HG03159 (cell line): ENCODE data around the gene SHOX.
"Not testable (repeated sequence)": the region's sequence is repeated elsewhere in the genome, so short reads cannot be mapped to it uniquely, and the experiment has no call there.

Source experiments
- ATAC-seq: cut with Tn5 transposase; IDR thresholded peaks from one replicate; pipeline ENCODE4 v1.9.1; 2021; ENCODE audit warnings: mild to moderate bottlenecking, moderate library complexity; ENCODE audit not compliant: unreplicated experiment

The SHOX gene

DNA sequence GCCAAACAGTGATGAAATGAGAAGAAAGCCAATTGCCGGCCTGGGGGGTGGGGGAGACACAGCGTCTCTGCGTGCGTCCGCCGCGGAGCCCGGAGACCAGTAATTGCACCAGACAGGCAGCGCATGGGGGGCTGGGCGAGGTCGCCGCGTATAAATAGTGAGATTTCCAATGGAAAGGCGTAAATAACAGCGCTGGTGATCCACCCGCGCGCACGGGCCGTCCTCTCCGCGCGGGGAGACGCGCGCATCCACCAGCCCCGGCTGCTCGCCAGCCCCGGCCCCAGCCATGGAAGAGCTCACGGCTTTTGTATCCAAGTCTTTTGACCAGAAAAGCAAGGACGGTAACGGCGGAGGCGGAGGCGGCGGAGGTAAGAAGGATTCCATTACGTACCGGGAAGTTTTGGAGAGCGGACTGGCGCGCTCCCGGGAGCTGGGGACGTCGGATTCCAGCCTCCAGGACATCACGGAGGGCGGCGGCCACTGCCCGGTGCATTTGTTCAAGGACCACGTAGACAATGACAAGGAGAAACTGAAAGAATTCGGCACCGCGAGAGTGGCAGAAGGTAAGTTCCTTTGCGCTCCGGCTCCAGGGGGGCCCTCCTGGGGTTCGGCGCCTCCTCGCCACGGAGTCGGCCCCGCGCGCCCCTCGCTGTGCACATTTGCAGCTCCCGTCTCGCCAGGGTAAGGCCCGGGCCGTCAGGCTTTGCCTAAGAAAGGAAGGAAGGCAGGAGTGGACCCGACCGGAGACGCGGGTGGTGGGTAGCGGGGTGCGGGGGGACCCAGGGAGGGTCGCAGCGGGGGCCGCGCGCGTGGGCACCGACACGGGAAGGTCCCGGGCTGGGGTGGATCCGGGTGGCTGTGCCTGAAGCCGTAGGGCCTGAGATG is at the start of gene SHOX:
Gene SHOX, plus strand, starts transcription at position 180 of the 885 bp plus-strand sequence. Its CDS starts 107 bp downstream, at position 287.
- no peak for ATAC-seq

DNA sequence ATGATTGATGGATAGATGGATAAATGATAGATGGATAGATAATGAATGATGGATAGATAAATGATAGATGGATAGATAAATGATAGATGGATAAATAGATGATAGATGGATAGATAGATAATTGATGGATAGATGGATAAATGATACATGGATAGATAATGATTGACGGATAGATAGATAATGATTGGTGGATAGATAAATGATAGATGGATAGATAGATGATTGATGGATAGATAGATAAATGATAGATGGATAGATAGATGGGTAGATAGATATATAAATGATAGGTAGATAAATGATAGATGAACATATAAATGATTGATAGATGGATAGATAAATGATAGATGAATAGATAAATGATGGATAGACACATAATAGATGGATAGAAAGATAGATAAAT is 49.5 kb upstream of the SHOX start:
- no peak for ATAC-seq

DNA sequence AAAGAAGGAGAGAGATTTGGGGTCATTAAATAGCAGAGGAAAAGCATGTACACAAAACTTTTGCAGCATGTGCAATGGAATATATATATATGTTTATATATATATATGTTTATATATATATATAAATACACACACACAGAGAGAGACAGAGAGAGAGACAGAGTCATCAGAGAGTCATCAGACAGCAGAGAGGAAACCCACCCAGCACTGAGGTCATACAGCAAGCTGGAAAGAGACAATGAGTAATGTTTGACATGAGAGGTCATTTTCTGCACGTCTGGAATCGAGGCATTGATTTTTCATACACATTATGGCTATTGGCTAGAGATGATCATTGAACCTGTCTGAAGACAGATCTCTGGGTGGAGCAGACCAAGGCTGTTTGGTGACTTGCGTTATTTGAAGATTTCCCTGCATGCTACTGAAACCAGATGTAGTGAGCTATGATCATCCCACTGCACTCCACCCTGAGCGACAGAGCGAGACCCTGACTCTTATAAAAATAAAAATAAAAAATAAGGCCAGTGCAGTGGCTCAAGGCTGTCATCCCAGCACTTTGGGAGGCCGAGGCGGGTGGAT is 48.8 kb upstream of the SHOX start:
- no peak for ATAC-seq

DNA sequence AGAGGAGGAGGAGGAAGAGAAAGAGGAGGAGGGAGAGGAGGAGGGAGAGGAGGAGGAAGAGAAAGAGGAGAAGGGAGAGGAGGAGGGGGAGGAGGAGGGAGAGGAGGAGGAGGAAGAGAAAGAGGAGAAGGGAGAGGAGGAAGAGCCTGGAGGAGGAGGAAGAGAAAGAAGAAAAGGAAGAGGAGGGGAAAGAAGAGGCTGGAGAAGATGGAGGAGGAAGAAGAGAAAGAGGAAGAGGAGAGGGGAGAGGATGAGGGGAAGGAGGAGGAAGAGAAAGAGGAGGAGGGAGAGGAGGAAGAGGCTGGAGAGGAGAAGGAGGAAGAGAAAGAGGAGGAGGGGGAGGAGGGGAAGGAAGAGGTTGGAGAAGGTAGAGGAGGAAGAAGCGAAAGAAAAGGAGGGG is 46.0 kb upstream of the SHOX start:
- ATAC-seq = no peak

DNA sequence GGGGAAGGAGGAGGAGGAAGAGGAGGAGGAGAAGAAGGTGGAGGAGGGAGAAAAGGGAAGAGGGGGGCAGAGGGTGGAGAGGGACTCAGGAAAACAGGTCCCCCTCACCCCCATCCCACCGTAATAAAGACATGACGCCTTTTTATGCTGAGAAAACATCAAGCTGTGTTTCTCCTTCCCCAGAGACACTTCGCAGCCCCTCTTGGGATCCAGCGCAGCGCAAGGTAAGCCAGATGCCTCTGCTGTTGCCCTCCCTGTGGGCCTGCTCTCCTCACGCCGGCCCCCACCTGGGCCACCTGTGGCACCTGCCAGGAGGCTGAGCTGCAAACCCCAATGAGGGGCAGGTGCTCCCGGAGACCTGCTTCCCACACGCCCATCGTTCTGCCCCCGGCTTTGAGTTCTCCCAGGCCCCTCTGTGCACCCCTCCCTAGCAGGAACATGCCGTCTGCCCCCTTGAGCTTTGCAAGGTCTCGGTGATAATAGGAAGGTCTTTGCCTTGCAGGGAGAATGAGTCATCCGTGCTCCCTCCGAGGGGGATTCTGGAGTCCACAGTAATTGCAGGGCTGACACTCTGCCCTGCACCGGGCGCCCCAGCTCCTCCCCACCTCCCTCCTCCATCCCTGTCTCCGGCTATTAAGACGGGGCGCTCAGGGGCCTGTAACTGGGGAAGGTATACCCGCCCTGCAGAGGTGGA is 45.3 kb upstream of the SHOX start:
- ATAC-seq = no peak

DNA sequence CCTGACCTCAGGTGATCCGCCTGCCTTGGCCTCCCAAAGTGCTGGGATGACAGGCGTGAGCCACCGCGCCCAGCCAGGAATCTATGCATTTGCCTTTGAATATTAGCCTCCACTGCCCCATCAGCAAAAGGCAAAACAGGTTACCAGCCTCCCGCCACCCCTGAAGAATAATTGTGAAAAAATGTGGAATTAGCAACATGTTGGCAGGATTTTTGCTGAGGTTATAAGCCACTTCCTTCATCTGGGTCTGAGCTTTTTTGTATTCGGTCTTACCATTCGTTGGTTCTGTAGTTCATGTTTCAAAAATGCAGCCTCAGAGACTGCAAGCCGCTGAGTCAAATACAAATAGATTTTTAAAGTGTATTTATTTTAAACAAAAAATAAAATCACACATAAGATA is 44.2 kb upstream of the SHOX start:
- ATAC-seq = no peak

DNA sequence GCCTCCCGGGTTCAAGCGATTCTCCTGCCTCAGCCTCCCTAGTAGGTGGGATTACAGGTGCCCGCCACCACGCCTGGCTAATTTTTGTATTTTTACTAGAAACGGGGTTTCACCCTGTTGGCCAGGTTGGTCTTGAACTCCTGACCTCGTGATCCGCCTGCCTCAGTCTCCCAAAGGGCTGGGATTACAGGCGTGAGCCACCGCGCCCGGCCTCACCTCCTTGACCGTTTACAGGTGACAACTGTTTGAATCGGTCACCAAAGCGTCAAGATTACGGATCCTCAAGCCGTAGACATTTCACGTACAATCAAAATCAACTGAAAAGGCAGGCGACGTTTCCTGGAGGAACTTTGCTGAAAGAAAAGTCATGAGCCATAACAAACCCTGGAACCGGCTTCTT is 41.3 kb upstream of the SHOX start:
- ATAC-seq = not testable (repeated sequence)

DNA sequence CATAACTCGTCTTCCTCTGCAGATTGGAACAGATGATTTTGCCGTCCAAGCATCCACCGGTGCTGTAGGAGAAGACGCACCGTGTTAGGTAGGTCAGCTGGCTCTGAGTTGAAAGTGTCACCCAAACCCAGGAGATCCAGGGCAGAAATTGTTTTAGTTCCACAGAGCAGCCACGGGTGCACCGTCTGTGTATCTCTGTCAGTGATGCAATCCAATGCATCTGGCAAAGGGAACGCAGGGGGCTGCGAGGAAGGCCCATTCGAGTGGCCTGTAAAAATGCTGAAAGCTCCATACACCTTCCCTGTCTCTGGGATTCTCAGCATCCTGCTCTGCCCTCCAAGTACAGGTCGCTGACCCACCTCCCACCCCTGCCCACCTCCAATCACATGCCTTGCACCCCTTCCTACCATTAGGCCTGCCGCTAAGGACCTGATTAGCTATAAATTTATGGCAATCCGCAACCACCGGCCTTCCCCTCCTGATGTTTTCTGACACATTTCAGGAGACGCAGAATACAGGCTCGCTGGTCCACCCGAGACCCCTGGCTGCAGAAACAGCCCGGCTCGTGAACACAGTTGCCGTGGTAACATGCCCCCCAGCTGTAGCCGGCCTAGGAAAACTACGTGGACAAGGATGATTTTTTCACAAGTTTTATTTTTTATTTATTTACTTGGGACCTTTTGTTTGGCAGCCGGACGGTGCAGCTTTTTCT is 39.7 kb upstream of the SHOX start:
- ATAC-seq = no peak

DNA sequence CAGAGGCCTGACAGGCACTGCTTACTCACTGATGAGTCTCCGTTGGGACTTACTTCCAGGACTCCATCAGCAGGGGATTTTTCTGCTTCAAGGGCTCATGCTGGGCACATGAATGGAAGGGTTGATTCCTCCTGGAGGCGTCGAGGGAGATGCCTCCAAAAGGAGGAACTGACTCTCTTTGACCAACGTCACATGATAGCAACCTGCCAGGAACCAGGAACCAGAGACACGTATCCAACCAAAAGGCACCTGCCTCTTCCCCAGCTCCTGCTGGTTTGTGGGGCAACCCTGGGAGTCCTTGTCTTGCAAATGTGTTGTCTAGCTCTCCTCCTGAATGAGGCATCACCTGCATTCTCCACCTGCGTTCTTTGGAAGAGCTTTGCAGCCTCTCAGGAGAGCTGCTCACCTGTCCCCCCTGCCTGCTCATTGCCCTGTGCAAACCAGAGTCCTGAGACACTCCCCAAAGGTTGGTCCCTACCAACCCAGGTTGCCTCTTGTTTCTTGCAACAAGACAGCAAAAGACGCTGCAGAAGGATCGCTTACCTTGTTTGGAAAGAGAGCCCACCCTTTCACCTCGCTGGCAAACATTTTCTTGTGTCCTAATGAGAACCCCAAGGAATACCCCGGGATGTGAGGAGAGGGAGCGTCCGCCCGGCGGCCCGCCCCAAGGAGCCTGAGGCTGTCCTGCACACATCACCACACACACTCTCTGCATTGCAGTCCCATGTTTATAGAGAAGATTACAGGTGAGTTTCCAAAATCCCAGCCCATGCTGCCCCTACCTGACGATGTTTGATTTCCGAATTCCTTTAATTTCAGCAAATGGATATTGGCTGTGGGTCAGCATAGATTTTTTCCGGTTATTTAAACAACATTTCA is 30.5 kb upstream of the SHOX start:
- no peak for ATAC-seq

DNA sequence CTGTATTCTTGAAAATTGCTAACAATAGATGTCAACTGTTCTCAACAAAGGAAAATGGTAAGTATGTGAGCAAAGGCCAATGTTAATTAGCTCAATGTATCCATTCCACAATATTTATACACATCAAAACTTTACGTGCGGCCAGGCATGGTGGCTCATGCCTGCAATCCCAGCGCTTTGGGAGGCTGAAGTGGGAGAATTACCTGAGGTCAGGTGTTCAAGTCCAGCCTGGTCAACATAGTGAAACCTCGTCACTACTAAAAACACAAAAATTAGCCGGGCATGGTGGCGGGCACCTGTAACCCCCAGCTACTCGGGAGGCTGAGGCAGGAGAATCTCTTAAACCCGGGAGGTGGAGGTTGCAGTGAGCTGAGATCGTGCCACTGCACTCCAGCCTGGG is 27.6 kb upstream of the SHOX start:
- ATAC-seq = not testable (repeated sequence)

DNA sequence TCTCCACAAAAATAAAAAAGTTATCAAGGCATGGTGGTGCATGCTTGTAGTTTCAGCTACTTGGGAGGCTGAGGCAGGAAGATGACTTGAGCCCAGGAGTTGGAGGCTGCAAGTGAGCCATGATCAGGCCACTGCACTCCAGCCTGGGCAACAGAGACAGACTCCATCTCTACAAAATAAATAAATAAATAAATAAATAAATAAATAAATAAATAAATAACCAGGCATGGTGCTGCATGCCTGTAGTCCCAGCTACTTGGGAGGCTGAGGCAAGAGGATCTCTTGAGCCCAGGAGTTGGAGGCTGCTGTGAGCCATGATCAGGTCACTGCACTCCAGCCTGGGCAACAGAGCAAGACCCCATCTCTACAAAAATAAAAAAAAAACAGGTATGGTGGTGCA is 26.0 kb upstream of the SHOX start:
- ATAC-seq = not testable (repeated sequence)

DNA sequence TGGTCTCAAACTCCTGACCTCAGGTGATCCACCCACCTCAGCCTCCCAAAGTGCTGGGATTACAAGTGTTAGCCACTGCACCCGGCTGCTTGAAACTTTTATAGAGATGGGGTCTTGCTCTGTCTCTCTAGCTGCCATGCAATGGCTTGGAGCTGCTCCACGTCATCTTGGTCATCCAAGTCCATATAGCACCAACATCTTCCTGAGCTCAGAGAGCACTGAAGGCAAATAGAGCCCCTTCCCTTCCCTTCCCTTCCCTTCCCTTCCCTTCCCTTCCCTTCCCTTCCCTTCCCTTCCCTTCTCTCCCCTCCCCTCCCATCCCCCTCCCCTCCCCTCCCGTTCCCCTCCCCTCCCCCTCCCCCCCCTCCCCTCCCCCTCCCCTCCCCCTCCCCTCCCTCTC is 22.5 kb upstream of the SHOX start:
- not testable (repeated sequence) for ATAC-seq

DNA sequence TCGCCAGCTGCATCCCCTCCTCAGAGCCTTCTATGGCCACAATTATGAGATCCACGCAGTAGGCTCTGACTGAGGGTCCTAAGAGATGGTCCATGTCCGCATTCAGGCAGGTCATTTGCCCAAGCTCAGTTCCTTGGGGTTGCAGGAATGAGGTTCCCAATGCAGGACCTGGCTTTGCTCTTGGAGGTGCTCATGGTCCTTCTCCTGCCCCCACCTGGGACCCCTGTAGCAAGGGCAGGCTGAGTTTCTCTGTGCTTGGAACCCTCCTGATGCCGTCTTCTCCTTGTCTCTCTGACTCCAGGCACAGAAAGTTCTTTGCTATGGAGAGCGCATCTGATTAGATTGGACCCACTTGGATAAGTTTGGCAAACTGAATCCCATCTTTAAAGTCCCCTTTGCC is 16.5 kb upstream of the SHOX start:
- ATAC-seq = no peak

DNA sequence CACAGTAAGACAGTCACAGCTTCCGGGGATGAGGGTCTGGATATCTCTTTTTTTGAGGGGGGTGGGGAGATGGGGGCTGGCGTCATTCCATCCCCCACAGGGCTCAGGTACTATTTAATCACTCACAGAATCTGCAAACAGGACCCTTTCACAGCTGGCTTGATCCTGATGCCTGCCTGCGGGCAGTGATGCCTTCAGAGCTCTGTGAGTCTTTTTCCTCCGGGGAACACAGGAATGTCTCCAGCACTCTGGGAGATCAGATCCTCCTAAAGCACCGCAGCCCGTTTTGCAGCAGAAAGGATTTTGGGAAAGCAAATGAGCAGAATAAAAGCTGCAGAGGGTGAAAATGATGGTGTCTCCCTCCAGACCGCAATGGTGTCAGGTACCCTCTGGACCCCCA is 13.2 kb upstream of the SHOX start:
- no peak for ATAC-seq

DNA sequence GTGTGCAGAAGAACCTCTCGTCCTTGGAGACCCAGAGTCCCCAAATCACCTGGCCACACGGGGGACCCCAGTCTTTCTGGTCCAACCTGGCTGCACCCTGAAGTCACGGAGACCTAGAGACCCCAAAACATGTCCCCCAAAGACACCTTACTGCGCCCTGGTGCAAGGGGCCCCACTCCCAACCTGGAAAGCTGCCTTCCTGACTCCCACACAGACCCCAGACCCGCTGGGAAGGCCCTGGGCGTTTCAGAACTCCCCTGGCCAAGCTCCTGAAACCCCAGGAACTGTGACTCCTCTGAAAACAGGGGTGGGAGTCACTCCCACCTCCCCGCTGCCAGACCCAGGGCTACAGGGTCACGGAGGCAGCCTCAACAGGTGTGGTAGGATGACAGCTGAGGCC is 12.7 kb upstream of the SHOX start:
- no peak for ATAC-seq

DNA sequence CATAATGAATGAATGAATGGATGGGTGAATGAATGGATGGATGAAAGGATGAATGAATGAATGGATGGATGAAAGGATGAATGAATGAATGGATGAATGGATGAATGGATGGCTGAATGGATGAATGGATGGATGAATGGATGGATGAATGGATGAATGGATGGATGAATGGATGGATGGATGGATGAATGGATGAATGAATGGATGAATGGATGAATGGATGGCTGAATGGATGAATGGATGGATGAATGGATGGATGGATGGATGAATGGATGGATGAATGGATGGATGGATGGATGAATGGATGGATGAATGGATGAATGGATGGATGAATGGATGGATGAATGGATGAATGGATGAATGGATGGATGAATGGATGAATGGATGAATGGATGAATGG is 12.3 kb upstream of the SHOX start:
- not testable (repeated sequence) for ATAC-seq

DNA sequence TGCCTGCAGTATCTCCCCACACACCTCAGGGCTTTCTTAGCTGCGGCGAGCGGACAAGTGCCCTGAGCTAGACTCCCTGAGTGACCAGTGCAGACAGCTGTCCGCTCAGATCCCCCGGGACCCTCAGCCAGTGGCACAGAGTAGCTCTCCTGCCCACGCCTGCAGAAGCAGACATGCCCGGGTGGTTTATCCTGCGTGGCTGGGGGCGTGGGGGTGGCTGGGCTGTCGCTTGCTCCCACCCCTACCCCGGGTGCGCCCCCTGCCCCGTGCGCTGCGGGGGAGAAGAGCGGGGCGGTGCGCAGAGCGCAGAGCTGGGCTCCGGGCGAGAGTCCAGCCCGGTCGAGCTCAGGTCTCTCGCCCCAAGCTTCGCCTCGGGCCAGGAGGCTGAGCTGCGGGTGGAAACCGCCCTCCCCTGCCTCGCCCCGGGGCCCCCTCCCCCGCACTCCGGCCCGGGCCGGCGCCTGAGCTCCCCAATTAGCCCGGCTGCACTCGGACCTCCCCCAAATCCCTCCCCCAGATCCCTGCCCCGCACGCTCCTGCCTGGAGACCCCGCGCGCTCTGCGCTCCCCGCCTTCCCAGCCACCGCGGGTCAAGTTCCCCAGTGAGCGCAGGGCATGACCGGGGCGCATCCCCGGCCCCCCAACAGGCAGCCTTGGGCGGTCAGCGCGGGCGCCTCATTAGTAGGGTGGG is 11.7 kb upstream of the SHOX start:
- no peak for ATAC-seq

DNA sequence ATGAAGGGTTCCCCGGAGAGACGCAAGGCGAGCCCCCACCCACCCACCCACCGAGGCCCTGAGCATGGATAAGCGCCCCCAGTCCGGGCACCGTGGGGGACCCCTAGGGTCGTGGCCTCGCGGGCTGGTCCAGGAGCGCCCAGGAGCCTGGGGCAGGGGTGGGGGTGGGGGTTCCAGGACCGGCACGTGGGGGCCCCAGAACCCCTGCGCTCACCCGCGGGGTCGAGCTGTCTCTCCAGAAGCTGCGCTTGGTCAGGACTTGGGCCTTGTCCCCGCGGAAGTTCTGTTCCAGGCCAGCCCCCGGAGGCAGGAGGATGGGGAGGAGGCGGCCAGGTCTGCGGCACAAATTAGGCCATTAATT is 11.2 kb upstream of the SHOX start:
- ATAC-seq = no peak

DNA sequence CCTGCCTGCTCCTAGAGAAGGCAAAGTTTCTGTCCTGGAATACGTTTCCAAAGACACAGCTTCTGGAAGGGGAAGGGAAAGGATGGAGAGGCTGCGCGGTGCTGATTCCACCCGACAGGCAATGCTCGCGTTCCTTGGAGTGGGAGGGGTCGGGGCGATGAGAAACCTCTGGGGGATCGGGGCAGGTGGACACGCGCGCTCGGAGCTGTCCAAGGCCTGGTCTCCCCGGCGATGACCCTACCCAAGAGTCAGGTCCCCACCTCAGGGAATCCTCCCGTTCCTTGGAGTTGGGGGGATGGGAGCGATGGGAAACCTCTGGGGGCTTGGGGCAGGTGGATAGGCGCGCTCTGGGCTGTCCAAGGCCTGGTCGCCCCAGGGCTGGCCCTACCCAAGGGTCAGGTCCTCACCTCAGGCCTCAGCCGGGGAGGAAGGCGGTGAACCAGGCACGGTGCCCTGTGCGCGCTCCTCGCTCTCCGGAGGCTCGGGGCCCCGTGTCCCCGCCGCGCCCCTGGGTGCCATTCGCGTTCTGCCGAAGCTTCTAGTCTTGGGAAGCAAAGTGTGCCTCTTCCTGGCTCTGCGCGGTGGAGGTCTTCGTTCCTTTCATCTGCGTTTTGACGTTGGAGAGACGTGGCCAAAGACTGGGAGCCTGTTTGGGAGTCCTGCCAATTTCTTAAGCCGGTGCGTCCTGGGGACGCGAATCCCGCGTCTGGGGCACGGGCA is 10.6 kb upstream of the SHOX start:
- ATAC-seq = no peak
